AG04449 (cell line): ENCODE results near the gene NUP88.
A peak's percentile ranks its signal among the peaks of the same experiment; 100 is the strongest.

Experiments
- CTCF ChIA-PET: fragments of 350-600 bp; formaldehyde crosslinking; extraction: SDS; loops from one replicate; lab custom pipeline; 2021; ENCODE audit warnings: antibody characterized with exemption; lab: Yijun Ruan, JAX
- POLR2A ChIA-PET: fragments of 400-600, 350-600 bp; formaldehyde crosslinking; extraction: SDS; loops from one replicate; lab custom pipeline; 2020; ENCODE audit warnings: antibody characterized with exemption, inconsistent platforms; lab: Yijun Ruan, JAX
- DNase-seq: peaks from one replicate; pipeline ENCODE4 v3.0.0-alpha.2; 2010; ENCODE audit warnings: low read depth, low spot score
- H3K4me3 ChIP-seq: 2 replicates; pipeline ENCODE4 v1.5.1; 2011; ENCODE audit warnings: low read depth, mild to moderate bottlenecking, control low read depth, low read length
- CTCF ChIP-seq: IDR thresholded peaks from one replicate; pipeline ENCODE4 v1.5.1; 2011; ENCODE audit warnings: mild to moderate bottlenecking, moderate library complexity, low read length, control low read depth, inconsistent platforms; ENCODE audit not compliant: insufficient read depth; ENCODE audit errors: missing control alignments

Gene NUP88

GRCh38 chr17:5373112-5373511 lies 46.4 kb downstream of the NUP88 start:
- no peak for TF ChIP-seq CTCF
- no peak overlapping the region for H3K4me3 ChIP-seq
- DNase-seq: no peak
- POLR2A ChIA-PET: no interaction called here
- CTCF ChIA-PET: interaction anchor here (1.0 to 1.2 kb wide), 2 partner anchors 10 to 123 kb away, joined by 3 to 4 read pairs; no protein-coding TSS in a partner anchor

DNA sequence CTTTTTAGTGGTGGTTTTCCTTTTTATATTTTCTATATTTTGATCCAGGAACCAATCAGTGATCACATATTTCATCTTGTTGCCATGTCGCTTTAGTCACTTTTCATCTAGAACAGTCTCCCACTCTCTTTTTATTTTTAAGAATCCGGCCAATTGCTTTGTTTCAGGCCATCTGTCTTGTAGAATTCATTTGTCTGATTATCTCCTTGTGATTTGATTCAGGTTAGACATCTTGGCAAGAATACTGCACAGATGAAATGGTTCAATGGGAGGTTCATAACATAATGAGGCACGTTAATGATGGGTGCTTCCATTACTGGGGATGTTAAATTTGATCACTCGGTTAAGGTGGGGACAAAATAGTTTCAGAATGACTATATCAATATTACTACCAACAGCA lies 49.1 kb downstream of the NUP88 start:
- no peak for DNase-seq
- no peak for TF ChIP-seq CTCF
- no peak overlapping the region for H3K4me3 ChIP-seq
- ChIA-PET POLR2A (no interaction called here), CTCF (interaction anchor here (1.3 kb wide), 1 partner anchor 11 kb away, joined by 3 read pairs; no protein-coding TSS in a partner anchor)

- no peak for DNase-seq
- no peak overlapping the region for H3K4me3 ChIP-seq
- no peak for TF ChIP-seq CTCF
- ChIA-PET POLR2A (no interaction called here), CTCF (no interaction called here)
These were observed 53.6 kb downstream of the NUP88 start for GRCh38 chr17:5365831-5366230.

DNA sequence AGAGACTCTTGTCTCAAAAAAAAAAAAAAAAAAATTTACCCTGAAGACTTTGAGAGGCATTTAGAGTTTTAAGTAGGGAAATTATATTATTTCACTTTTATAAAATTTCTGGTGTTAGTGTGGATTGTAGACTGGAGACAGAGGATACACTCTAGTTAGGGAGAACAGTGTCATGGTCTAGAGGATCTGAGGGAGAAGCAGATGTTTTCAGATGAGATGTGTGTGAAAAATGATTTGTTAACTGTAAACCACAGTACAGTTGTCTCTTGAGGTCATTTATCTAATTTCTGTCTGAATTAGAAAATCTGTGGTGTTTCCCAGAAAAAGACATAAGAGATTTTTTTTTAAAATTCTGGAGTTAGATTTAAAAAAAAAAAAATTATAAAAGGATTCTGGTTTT lies 54.8 kb downstream of the NUP88 start:
- POLR2A ChIA-PET: no interaction called here
- no peak for TF ChIP-seq CTCF
- no peak for DNase-seq
- CTCF ChIA-PET: no interaction called here
- H3K4me3 ChIP-seq: no peak overlapping the region

DNA sequence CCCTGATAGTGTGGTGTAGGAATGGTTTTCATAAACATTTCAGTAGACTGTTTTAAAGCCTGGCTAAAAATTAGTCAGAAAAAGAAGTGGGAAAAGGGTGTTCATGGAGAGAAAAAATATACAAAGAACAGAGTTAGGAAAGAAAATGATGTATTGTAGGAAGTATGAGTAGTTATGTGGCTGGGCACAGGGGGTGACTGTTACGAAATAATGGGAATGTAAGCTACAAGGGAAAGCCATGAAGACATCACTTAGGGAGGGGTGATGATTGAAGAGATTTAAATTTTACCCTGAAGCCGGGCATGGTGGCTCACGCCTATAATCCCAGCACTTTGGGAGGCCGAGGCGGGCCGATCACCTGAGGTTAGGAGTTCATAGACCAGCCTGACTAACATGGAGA lies 55.3 kb downstream of the NUP88 start:
- POLR2A ChIA-PET: no interaction called here
- no peak overlapping the region for H3K4me3 ChIP-seq
- DNase-seq: peak; percentile 12
- CTCF ChIA-PET: interaction anchor here (1.2 to 1.8 kb wide), 2 partner anchors 17 to 75 kb away, joined by 3 to 5 read pairs; partner anchors contain the start of gene C1QBP
- no peak for TF ChIP-seq CTCF

DNA sequence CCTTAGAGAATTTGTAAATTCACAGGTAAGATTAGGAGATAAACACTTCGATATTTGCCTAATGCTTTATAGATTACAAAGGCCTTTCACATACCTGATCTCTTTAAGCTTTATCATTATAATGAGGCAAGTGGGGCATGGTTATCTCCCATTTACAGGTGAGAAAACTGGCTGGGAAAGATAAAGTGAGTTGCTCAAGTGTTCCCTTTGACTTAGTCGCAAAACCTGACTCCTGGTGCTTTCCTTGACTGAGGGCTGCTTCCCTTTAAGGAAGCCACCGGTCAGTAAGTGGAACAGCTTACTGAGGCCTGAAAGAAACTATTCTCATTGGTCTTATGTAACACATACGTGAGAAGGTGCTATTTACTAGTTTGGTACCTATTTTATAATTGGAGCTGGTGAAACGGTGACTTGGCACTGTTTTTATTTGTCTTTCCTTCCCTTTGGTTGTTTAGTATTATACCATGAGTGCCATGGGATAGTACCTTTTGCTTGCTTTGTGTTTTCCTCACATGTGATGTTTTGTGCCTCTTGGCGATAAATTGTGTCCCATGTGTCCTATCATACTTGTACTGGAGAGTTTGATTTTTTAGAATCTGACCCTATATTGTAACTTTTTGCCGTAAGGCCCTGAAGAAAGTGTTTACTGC lies 57.2 kb downstream of the NUP88 start:
- H3K4me3 ChIP-seq: no peak overlapping the region
- ChIA-PET CTCF (interaction anchor here (1.8 kb wide), 1 partner anchor 77 kb away, joined by 5 read pairs; the partner anchor contains the start of gene C1QBP), POLR2A (no interaction called here)
- no peak for DNase-seq
- TF ChIP-seq CTCF: no peak
